ENCODE results near the gene ANKS3. TPM values are rescaled to one million over a fixed set of nuclear protein-coding genes. Genes with fewer than 3 reads are reported as not detected.

Gene ANKS3
- total RNA-seq, 1 experiment from 2014 or later = 26.6 TPM

DNA sequence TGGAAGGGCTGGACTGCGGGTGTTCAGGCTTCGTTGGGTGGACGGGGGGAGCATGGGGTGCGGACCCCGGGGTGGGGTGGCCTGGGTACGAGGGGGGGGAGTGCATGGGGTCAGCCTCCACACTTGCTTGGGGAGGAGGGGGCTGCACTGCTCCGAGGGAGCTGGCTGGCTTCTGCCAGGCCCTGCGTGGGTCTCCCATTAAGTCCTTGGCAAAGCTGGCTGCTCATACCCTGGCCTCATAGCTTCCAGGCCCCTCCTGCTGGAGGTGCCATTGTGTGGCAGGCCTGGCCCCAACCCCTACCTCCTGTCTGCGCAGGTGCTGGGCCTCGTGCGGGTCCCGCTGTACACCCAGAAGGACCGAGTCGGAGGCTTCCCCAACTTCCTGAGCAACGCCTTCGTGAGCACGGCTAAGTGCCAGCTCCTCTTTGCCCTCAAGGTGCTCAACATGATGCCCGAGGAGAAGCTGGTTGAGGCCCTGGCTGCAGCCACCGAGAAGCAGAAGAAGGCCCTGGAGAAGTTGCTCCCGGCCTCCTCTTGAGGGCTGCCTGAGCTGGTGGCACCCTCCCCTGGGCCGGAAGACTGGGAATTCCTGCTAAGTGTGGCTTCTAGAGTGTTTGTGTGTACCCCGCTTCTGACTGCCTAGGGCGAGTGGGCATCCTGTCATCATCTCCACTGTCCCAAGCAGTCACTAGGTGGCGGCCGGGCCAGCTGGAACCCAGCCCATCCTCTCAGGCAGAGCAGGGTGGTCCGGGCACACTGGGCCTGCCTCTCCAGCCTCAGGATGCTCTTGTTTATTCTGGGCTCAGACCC is 39.2 kb downstream of the ANKS3 start:
- no peak for DNase-seq (ENCODE audit: low read depth, low spot score)
- intact Hi-C loops (cut with micrococcal nuclease; ENCODE audit: unreplicated experiment) = no loop called here
- H3K27me3 ChIP-seq (ENCODE audit: control insufficient read depth, insufficient read depth, low read length) = no peaks in the 10 kb centered on the region

DNA sequence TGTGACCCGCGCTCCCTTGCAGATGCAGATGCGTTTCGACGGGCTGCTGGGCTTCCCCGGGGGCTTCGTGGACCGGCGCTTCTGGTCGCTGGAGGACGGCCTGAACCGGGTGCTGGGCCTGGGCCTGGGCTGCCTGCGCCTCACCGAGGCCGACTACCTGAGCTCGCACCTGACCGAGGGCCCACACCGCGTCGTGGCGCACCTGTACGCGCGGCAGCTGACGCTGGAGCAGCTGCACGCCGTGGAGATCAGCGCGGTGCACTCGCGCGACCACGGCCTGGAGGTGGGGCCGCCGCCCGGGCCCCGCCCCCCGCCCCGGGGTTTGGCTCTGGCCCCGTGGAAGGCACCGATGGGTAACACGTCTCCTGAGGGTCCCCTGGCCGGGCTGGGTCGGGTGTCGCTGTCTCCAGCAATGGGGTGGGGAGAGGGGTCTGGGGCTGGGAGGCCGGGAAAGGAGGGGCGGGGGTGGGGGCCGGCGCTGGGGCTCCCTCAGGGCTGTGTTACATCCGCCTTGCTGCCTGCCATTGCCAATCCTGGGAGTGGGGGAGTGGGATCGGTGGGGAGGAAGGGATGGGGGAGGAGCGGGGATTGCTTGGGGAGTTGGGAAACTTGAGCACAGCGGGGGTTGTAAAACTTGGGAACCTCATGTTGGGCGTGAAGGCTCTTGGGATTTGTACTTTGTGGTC is 40.0 kb downstream of the ANKS3 start:
- DNase-seq (ENCODE audit: low read depth, low spot score) (no peak), ATAC-seq (peak; percentile 30)
- POLR2A ChIA-PET = no interaction called here
- TF ChIP-seq, protein P1, sequence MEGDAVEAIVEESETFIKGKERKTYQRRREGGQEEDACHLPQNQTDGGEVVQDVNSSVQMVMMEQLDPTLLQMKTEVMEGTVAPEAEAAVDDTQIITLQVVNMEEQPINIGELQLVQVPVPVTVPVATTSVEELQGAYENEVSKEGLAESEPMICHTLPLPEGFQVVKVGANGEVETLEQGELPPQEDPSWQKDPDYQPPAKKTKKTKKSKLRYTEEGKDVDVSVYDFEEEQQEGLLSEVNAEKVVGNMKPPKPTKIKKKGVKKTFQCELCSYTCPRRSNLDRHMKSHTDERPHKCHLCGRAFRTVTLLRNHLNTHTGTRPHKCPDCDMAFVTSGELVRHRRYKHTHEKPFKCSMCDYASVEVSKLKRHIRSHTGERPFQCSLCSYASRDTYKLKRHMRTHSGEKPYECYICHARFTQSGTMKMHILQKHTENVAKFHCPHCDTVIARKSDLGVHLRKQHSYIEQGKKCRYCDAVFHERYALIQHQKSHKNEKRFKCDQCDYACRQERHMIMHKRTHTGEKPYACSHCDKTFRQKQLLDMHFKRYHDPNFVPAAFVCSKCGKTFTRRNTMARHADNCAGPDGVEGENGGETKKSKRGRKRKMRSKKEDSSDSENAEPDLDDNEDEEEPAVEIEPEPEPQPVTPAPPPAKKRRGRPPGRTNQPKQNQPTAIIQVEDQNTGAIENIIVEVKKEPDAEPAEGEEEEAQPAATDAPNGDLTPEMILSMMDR (IDR thresholded peaks at IDR 0.05) = no peak
- no peak for TF ChIP-seq POLR2AphosphoS5 (IDR thresholded peaks at IDR 0.05; ENCODE audit: low read depth, low read length)
- TF ChIP-seq SIN3A (IDR thresholded peaks at IDR 0.05; ENCODE audit: borderline replicate concordance, insufficient read depth, low read depth, low read length) = no peak
- TF ChIP-seq, protein P2, sequence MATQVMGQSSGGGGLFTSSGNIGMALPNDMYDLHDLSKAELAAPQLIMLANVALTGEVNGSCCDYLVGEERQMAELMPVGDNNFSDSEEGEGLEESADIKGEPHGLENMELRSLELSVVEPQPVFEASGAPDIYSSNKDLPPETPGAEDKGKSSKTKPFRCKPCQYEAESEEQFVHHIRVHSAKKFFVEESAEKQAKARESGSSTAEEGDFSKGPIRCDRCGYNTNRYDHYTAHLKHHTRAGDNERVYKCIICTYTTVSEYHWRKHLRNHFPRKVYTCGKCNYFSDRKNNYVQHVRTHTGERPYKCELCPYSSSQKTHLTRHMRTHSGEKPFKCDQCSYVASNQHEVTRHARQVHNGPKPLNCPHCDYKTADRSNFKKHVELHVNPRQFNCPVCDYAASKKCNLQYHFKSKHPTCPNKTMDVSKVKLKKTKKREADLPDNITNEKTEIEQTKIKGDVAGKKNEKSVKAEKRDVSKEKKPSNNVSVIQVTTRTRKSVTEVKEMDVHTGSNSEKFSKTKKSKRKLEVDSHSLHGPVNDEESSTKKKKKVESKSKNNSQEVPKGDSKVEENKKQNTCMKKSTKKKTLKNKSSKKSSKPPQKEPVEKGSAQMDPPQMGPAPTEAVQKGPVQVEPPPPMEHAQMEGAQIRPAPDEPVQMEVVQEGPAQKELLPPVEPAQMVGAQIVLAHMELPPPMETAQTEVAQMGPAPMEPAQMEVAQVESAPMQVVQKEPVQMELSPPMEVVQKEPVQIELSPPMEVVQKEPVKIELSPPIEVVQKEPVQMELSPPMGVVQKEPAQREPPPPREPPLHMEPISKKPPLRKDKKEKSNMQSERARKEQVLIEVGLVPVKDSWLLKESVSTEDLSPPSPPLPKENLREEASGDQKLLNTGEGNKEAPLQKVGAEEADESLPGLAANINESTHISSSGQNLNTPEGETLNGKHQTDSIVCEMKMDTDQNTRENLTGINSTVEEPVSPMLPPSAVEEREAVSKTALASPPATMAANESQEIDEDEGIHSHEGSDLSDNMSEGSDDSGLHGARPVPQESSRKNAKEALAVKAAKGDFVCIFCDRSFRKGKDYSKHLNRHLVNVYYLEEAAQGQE (IDR thresholded peaks at IDR 0.05; ENCODE audit: insufficient read depth in 1 of 2, low read depth in 2 of 2, low read length in 1 of 2) = no peak
- no peak for TF ChIP-seq TCF7L2 (IDR thresholded peaks at IDR 0.05; ENCODE audit: low read depth, low read length)
- H3K27me3 ChIP-seq (ENCODE audit: control insufficient read depth, insufficient read depth, low read length) = no peaks in the 10 kb centered on the region
- in situ Hi-C loops (cut with HindIII; ENCODE audit: low pct_unique_long_range_greater_than_20kb, low sequenced_read_pairs) (no loop called here), intact Hi-C loops (cut with micrococcal nuclease; ENCODE audit: unreplicated experiment) (no loop called here)
- H3K4me1 ChIP-seq (ENCODE audit: control insufficient read depth, insufficient read depth, low read length) = peaks cover 49% of the 10 kb centered on the region
- no peaks in the 10 kb centered on the region for H3K9me3 ChIP-seq (ENCODE audit: control insufficient read depth, insufficient read depth, low read depth, low read length)
- no peaks in the 10 kb centered on the region; the same call in 1 of the 2 replicates for H3K36me3 ChIP-seq (ENCODE audit: control insufficient read depth, insufficient read depth, low read length)
- H3K27ac ChIP-seq (ENCODE audit: low read length) = peak overlapping the region; percentile 51; the same call in 1 of the 2 replicates
- peak overlapping the region; percentile 64 to 79 for H3K4me3 ChIP-seq (ENCODE audit: low read depth in 2 of 2, low read length in 2 of 2)
- CTCF ChIA-PET = no interaction called here
- TSS peak; percentile 53 for BruUV-seq (replicated peaks)

More for the DNA sequence above, 39.2 kb downstream of the ANKS3 start:
- CTCF ChIA-PET = interaction anchor here (0.6 to 0.7 kb wide), 2 partner anchors 64 to 80 kb away, joined by 3 to 12 read pairs; partner anchors contain the start of gene UBALD1
- H3K36me3 ChIP-seq (ENCODE audit: control insufficient read depth, insufficient read depth, low read length) = no peaks in the 10 kb centered on the region; the same call in none of the 2 replicates
- TSS peak; percentile 60 for BruUV-seq (replicated peaks)
- peaks cover 49% of the 10 kb centered on the region for H3K4me1 ChIP-seq (ENCODE audit: control insufficient read depth, insufficient read depth, low read length)
- POLR2A ChIA-PET = no interaction called here
- H3K27ac ChIP-seq (ENCODE audit: low read length) = peak overlapping the region; percentile 51; the same call in 1 of the 2 replicates
- ATAC-seq = 0 out of 2 replicates have a peak, but pooled peaks have one; percentile 14
- TF ChIP-seq TCF7L2 (IDR thresholded peaks at IDR 0.05; ENCODE audit: low read depth, low read length) = no peak
- TF ChIP-seq, protein P1 (IDR thresholded peaks at IDR 0.05) = no peak
- no peak for TF ChIP-seq SIN3A (IDR thresholded peaks at IDR 0.05; ENCODE audit: borderline replicate concordance, insufficient read depth, low read depth, low read length)
- TF ChIP-seq, protein P2 (IDR thresholded peaks at IDR 0.05; ENCODE audit: insufficient read depth in 1 of 2, low read depth in 2 of 2, low read length in 1 of 2) = no peak
- TF ChIP-seq POLR2AphosphoS5 (IDR thresholded peaks at IDR 0.05; ENCODE audit: low read depth, low read length) = no peak; the same call in 1 of the 2 replicates
- in situ Hi-C loops (cut with HindIII; ENCODE audit: low pct_unique_long_range_greater_than_20kb, low sequenced_read_pairs) = no loop called here
- peak overlapping the region; percentile 64 to 79 for H3K4me3 ChIP-seq (ENCODE audit: low read depth in 2 of 2, low read length in 2 of 2)
- H3K9me3 ChIP-seq (ENCODE audit: control insufficient read depth, insufficient read depth, low read depth, low read length) = no peaks in the 10 kb centered on the region

All from Panc1 (cell line).